GM23248 (cell line): Measurements from ENCODE around the gene DSG3. TPM values are rescaled to one million over a fixed set of nuclear protein-coding genes. Genes with fewer than 3 reads are reported as not detected.

Experiments
- DNase-seq: peaks from one replicate; pipeline ENCODE4 v3.0.0-alpha.2; 2015
- H2AFZ ChIP-seq: fragments of 200-600 bp; sonication (generic); 2 replicates; pipeline ENCODE4 v1.6.1; 2016; ENCODE audit warnings: antibody characterized with exemption
- H3F3A ChIP-seq: fragments of 200-600 bp; sonication (generic); 2 replicates; pipeline ENCODE4 v1.6.1; 2016; ENCODE audit warnings: mild to moderate bottlenecking, antibody characterized with exemption, mixed run types; ENCODE audit not compliant: insufficient read depth
- H3K27ac ChIP-seq: fragments of 200-600 bp; sonication (generic); 2 replicates; pipeline ENCODE4 v1.5.1; 2016; ENCODE audit warnings: mild to moderate bottlenecking
- H3K27me3 ChIP-seq: fragments of 200-600 bp; sonication (generic); replicated peaks from 2 replicates; pipeline ENCODE4 v1.6.1; 2016; ENCODE audit warnings: mild to moderate bottlenecking; ENCODE audit not compliant: insufficient read depth
- H3K36me3 ChIP-seq: fragments of 200-600 bp; sonication (generic); 2 replicates; pipeline ENCODE4 v1.6.1; 2016; ENCODE audit warnings: low read depth, mild to moderate bottlenecking
- H3K4me1 ChIP-seq: fragments of 200-600 bp; sonication (generic); 2 replicates; pipeline ENCODE4 v1.6.1; 2016; ENCODE audit warnings: mild to moderate bottlenecking; ENCODE audit not compliant: insufficient read depth
- H3K4me2 ChIP-seq: fragments of 200-600 bp; sonication (generic); one replicate; pipeline ENCODE4 v1.6.1; 2016; ENCODE audit warnings: mild to moderate bottlenecking; ENCODE audit not compliant: unreplicated experiment
- H3K4me3 ChIP-seq: fragments of 200-600 bp; sonication (generic); 2 replicates; pipeline ENCODE4 v1.5.1; 2016; ENCODE audit warnings: mild to moderate bottlenecking
- H3K79me2 ChIP-seq: fragments of 200-600 bp; sonication (generic); 2 replicates; pipeline ENCODE4 v1.6.1; 2016; ENCODE audit warnings: mild to moderate bottlenecking; ENCODE audit not compliant: insufficient read depth
- H3K9ac ChIP-seq: fragments of 200-600 bp; sonication (generic); 2 replicates; pipeline ENCODE4 v1.6.1; 2016; ENCODE audit warnings: mild to moderate bottlenecking
- H3K9me2 ChIP-seq: fragments of 200-600 bp; sonication (generic); 2 replicates; pipeline ENCODE4 v1.6.1; 2016; ENCODE audit warnings: mixed run types, mild to moderate bottlenecking, moderate library complexity; ENCODE audit not compliant: insufficient read depth
- H3K9me3 ChIP-seq: fragments of 200-600 bp; sonication (generic); one replicate; pipeline ENCODE4 v1.6.1; 2017; ENCODE audit warnings: low read depth
- H4K20me1 ChIP-seq: fragments of 200-600 bp; sonication (generic); 2 replicates; pipeline ENCODE4 v1.6.0; 2016; ENCODE audit not compliant: insufficient read depth
- EZH2 ChIP-seq: fragments of 200-600 bp; sonication (generic); IDR thresholded peaks from 2 replicates; pipeline ENCODE4 v1.6.1; 2018; ENCODE audit warnings: antibody characterized with exemption, mild to moderate bottlenecking; ENCODE audit not compliant: insufficient read depth, poor library complexity, severe bottlenecking
- EZH2phosphoT487 ChIP-seq: fragments of 200-600 bp; sonication (generic); IDR thresholded peaks from 2 replicates; pipeline ENCODE4 v1.6.1; 2018; ENCODE audit warnings: antibody characterized with exemption, moderate library complexity, mild to moderate bottlenecking, low read depth; ENCODE audit not compliant: insufficient read depth
- WGBS, 2 experiments: methylation state at CpG; one replicate each; pipeline ENCODE4 v1.1.6; 2015 to 2017; ENCODE audit warnings: low lambda C conversion rate in 2 of 2, low coverage in 1 of 2; ENCODE audit errors: missing lambda C conversion rate in 2 of 2; 5-methylcytosine and 5-hydroxymethylcytosine counted together
- in situ Hi-C: fragments of 300-500 bp; cut with MboI; formaldehyde crosslinking; loops from 2 replicates; pipeline ENCODE4 v1.15.0; 2020
- polyA plus RNA-seq: library from polyadenylated mRNA; unstranded; fragments of >200 nt; fragmentation: Nextera tagmentation; extraction: Ambion mirVana; gene quantifications from 2 replicates; pipeline ENCODE4 v1.2.1, GENCODE V29; 2016
- total RNA-seq: library from RNA; depleted of rRNA; stranded (reverse); fragments of >200 nt; shearing (Covaris generic); gene quantifications from 2 replicates; pipeline ENCODE4 v1.2.3, GENCODE V29; 2014

DSG3 gene
- total and polyA plus RNA-seq, 2 experiments from 2014 or later = not detected

DNA sequence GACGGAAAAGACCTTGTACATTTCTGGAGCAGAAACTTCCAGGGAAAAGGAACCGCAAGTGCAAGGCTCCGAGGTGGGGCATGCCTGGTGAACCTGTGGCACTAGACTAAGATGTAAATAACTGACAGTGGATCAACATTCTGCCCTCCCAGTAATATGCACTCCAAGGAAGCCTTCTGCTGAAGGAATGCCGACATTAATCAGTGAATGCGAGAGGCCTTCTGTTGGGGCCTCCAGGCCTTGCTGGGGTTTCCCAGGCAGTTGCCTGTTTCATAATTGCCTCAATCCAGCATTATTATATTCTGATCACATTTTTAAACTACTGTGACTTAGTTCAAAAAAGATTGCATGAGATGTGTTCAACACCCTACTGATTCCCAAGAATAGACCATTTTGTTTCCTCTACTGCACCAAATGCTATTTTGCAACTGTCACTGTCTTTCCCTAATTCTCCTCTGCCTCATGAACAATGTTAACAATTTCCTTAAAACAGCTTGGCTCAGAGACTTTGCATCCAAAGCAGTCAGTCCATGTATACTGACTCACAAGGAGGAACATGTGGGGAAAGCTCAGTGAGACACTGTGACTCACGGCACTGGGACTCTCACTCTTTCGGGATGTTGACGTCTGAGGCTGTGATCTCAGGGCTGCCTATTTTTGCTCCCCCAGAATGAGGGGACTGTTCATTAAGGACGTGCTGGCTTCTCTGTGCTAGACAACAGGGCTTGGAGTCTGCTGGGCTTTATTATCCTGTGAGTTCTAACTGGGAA, 39.9 kb downstream of the DSG3 start:
- peak; percentile 88 for DNase-seq
- Histone ChIP-seq H2AFZ (no peak overlapping the region), H3K9ac (no peak overlapping the region)

DNA sequence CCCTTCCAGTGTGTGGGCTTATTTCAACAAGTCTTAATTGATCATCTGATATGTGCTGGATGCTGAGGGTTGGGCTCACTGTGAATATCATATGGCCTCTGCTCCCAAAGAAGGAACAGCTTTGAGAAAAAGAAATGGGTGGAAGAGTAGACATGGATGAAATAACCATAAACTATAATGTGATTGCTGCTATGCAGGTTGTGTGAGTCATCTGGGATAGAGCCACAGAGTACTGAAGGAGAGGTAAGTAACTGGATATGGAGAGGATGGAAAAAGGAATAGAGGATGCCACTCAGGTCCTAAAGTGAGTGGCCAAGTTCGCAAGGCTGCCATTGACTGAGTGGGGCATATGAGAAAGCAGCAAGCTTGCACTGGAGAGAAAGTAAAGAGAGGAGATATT, 41.8 kb downstream of the DSG3 start:
- in situ Hi-C loops = no loop called here
- H3K9ac ChIP-seq = no peak overlapping the region
- TF ChIP-seq EZH2 (no peak), EZH2phosphoT487 (no peak)
- H3K4me2 ChIP-seq = no peak overlapping the region
- no peaks in the 10 kb centered on the region for H3K36me3 ChIP-seq
- H4K20me1 ChIP-seq = no peaks in the 10 kb centered on the region
- no peaks in the 10 kb centered on the region for H3K79me2 ChIP-seq
- no peaks in the 10 kb centered on the region; the same call in 1 of the 2 replicates for H3K27me3 ChIP-seq
- H3K9me3 ChIP-seq = no peaks in the 10 kb centered on the region
- H3F3A ChIP-seq = no peaks in the 10 kb centered on the region
- H3K4me3 ChIP-seq = no peak overlapping the region
- DNase-seq = no peak
- H3K9me2 ChIP-seq = no peaks in the 10 kb centered on the region
- H3K4me1 ChIP-seq = no peaks in the 10 kb centered on the region
- 33 to 38% methylated on average over 1 of the region's 1 CpG for WGBS, 2 experiments
- no peak overlapping the region for H3K27ac ChIP-seq
- H2AFZ ChIP-seq = no peak overlapping the region

More for the DNA sequence above, 39.9 kb downstream of the DSG3 start:
- no peaks in the 10 kb centered on the region for H3K9me2 ChIP-seq
- TF ChIP-seq EZH2phosphoT487 = no peak
- TF ChIP-seq EZH2 = no peak
- H3F3A ChIP-seq = no peaks in the 10 kb centered on the region
- H4K20me1 ChIP-seq = no peaks in the 10 kb centered on the region
- no peaks in the 10 kb centered on the region; the same call in 1 of the 2 replicates for H3K27me3 ChIP-seq
- H3K79me2 ChIP-seq = no peaks in the 10 kb centered on the region
- H3K36me3 ChIP-seq = no peaks in the 10 kb centered on the region
- in situ Hi-C loops = no loop called here
- no peaks in the 10 kb centered on the region for H3K4me1 ChIP-seq
- WGBS, 2 experiments = 44% methylated on average over 9 of the region's 9 CpGs
- H3K4me2 ChIP-seq = no peak overlapping the region
- H3K4me3 ChIP-seq = no peak overlapping the region
- H3K9me3 ChIP-seq = no peaks in the 10 kb centered on the region
- no peak overlapping the region for H3K27ac ChIP-seq

DNA sequence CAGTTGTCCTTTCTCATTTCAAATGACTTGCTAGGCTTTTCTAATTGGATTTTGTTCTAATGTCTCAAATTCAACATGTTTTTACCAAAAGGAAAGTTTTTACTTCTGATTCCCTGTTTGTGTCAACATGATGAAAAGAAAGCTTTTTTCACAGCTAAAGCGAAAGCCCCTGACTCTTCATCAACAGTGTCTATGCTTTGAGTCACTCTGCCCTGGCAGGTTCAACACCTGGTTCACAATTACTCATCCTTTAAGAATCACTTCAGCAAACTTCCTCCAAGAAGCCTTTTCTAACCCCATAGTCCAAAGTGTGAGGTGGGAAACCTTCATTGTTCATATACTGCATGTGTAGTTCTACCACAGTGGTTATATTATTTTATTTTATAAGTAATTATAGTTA, 42.8 kb downstream of the DSG3 start:
- Histone ChIP-seq H3K4me2 (no peak overlapping the region), H2AFZ (no peak overlapping the region), H3K9me3 (no peaks in the 10 kb centered on the region), H3K4me3 (no peak overlapping the region), H3K4me1 (no peaks in the 10 kb centered on the region), H3K27me3 (no peaks in the 10 kb centered on the region), H3K27ac (no peak overlapping the region), H3K9me2 (no peaks in the 10 kb centered on the region), H3K36me3 (no peaks in the 10 kb centered on the region), H3F3A (no peaks in the 10 kb centered on the region), H3K79me2 (no peaks in the 10 kb centered on the region), H3K9ac (no peak overlapping the region), H4K20me1 (no peaks in the 10 kb centered on the region)
- 44 to 56% methylated on average over 1 of the region's 1 CpG for WGBS, 2 experiments
- in situ Hi-C loops = no loop called here
- DNase-seq = no peak
- no peak for TF ChIP-seq EZH2phosphoT487
- TF ChIP-seq EZH2 = no peak

DNA sequence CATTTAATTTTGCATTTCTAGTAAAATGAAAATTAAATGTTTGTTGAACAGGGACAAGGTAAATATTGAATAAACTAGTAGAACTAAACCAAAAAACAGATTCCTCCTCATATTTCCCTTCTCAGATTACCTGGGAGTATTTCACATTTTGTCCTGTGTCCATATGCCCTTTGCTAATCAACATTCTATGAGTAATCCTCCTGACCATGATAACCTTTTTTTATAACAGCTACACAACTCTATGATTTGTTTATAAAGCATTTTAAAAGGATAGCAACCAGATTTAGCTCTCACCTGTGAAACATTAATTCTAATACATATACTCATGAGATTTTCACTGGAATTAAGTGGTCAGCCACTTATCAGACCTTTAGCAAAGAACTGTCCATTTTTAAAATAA, 43.3 kb downstream of the DSG3 start:
- TF ChIP-seq EZH2phosphoT487 (no peak), EZH2 (no peak)
- Histone ChIP-seq H3K9me3 (no peaks in the 10 kb centered on the region), H3K9ac (no peak overlapping the region)

DNA sequence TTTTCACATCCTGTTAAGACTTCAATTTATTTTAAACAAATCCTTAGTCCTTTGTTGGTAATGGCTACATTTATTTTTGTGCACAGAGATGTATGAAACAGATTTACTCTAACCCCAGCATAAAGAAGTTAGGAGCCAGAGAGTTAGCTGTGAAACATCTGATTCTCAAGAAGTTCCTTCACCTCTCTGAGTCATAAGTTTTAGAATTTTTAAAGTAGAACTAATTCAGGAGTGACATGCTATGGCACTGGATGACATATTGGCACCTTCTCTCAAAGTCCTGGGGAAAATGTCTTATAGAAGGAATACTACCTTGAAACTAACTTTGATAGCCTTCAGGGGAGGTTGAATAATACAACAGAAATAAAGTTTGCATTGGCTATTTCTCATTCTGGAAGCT, 44.0 kb downstream of the DSG3 start:
- Histone ChIP-seq H3F3A (no peaks in the 10 kb centered on the region), H3K9me2 (no peaks in the 10 kb centered on the region), H3K4me2 (no peak overlapping the region), H3K9ac (no peak overlapping the region), H3K27ac (no peak overlapping the region), H4K20me1 (no peaks in the 10 kb centered on the region), H3K36me3 (no peaks in the 10 kb centered on the region), H3K4me1 (no peaks in the 10 kb centered on the region), H2AFZ (no peak overlapping the region), H3K27me3 (no peaks in the 10 kb centered on the region), H3K4me3 (no peak overlapping the region), H3K79me2 (no peaks in the 10 kb centered on the region), H3K9me3 (no peaks in the 10 kb centered on the region)
- in situ Hi-C loops = no loop called here
- no peak for TF ChIP-seq EZH2phosphoT487
- TF ChIP-seq EZH2 = no peak
- DNase-seq = no peak

More for the DNA sequence above, 43.3 kb downstream of the DSG3 start:
- no peak overlapping the region for H3K27ac ChIP-seq
- no peaks in the 10 kb centered on the region for H3K27me3 ChIP-seq
- H3K9me2 ChIP-seq = no peaks in the 10 kb centered on the region
- H3K4me1 ChIP-seq = no peaks in the 10 kb centered on the region
- H3F3A ChIP-seq = no peaks in the 10 kb centered on the region
- no peaks in the 10 kb centered on the region for H3K36me3 ChIP-seq
- no peak overlapping the region for H2AFZ ChIP-seq
- no peaks in the 10 kb centered on the region for H3K79me2 ChIP-seq
- no peak overlapping the region for H3K4me2 ChIP-seq
- no peak for DNase-seq
- in situ Hi-C loops = no loop called here
- no peak overlapping the region for H3K4me3 ChIP-seq
- H4K20me1 ChIP-seq = no peaks in the 10 kb centered on the region
